NCI-H146 treated with DMSO at 0.1 percent for 48 hours (cell line): ENCODE data around the gene ART4.

ENCODE experiments used
- DNase-seq: peaks from one replicate; lab custom pipeline; 2025; ENCODE audit not compliant: unreplicated experiment; lab: John Stamatoyannopoulos, UW

ART4 gene, protein sequence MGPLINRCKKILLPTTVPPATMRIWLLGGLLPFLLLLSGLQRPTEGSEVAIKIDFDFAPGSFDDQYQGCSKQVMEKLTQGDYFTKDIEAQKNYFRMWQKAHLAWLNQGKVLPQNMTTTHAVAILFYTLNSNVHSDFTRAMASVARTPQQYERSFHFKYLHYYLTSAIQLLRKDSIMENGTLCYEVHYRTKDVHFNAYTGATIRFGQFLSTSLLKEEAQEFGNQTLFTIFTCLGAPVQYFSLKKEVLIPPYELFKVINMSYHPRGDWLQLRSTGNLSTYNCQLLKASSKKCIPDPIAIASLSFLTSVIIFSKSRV

GRCh38 chr12:14843425-14843887 lies at the start of gene ART4:
ART4 (minus strand) TSS chr12:14843526; CDS start chr12:14843113, 413 bp downstream.
- no peak for DNase-seq

DNA sequence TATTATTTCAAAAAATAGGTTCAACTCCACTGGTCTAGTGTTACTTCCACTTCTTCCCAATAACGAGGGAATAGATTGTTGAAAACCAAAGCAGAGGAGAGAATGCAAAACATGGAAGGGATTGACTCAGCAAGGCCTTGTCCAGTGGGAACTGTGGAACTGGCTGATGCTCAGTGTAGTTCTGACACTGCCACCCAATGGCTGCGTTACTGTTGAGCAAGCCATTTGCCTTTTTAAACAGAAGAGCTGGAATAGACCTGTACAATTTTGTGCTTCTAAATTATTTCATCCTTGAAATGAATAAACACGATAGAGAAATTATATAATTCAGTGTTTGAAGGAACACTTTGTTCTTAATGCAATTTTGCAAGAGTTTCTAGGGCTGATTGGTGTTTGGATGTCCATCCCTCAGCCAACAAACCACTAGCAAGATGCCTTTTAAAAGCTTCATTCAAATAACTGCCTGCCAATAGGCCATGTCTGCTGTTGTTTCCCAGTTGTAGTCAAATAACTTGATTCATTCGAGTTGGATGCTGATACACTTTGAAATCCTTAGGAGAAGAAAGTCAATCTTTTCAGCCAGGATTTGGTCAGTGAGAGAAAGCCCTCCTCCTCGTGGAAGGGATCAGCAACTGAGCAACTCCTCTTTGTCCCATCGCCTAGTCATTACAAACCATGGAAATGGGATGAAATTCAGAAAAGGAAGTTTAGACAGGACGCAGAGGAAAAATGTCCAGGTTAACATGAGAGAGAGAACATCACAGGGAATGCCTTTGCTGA lies 49.6 kb upstream of the ART4 start:
- DNase-seq = no peak

DNA sequence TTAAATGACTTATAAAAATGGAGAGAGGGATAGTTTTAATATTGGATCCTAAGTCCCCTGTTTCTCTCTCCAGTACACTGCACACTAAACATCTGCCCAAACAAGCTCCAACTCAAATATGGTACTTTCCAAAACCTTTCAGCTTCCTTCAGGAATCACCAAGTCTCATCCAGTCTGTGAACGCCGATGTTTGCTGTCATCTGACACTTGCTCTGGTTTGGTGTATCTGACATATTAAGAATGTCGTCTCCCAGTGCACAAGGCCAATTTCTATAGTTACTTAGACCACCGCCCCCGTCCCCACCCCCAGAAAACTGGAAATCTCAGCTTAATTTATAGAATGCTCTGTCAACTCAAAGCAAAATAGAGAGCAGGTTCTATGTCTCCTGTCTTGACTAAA lies 47.4 kb upstream of the ART4 start:
- DNase-seq = no peak

- no peak for DNase-seq
Measured at GRCh38 chr12:14886271-14886670, 42.9 kb upstream of the ART4 start.

GRCh38 chr12:14885718-14886221 lies 42.4 kb upstream of the ART4 start, which contains the start of gene MGP:
MGP (minus strand) TSS chr12:14885854; CDS start chr12:14885791, 63 bp downstream.
- DNase-seq = no peak

GRCh38 chr12:14884458-14884878 lies 41.1 kb upstream of the ART4 start:
- no peak for DNase-seq

DNA sequence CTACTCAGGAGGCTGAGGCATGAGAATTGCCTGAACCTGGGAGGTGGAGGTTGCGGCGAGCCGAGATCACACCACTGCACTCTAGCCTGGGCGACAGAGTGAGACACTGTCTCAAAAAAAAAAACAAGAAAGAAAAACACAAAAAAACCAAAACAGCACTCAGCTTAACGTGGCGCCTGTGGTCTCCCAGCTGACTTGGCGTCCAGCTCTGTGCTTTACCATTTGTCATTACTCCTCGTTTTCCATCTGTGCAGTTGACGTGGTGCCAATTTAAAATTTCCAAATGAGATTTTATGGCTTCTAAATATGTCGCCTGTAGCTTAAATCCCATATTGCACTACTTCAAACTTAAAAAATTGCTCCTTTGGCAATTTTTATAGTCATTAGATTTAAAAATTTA lies 40.4 kb upstream of the ART4 start:
- DNase-seq = no peak

DNA sequence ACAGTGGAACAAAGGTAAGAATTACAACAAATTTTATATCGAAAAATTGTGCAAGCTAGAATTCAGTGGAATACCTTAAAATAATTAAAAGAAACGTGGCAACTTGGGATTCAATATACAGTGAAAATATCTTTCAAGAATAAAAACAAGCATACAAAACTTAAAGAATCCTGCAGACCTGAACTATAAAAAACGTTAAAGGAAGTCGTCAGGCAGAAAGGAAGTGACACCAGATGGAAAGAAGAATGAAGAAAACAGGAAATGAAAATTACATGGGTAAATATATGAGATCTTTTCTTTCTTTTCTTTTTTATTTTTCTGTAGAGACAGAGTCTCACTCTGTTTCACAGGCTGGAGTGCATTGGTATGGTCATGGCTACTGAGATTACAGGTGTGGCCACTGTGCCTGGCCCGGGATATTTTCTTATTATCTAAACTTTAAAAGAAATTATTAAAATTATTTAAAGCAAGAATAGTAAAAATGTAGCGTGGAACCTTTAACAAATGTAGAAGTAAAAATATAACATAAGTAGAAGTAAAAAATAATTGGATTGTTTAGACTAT lies 37.6 kb upstream of the ART4 start:
- no peak for DNase-seq

GRCh38 chr12:14879222-14879933 lies 36.1 kb upstream of the ART4 start:
- DNase-seq = no peak

- DNase-seq = no peak
Measured at GRCh38 chr12:14878488-14878887, 35.2 kb upstream of the ART4 start.

GRCh38 chr12:14876833-14877232 lies 33.5 kb upstream of the ART4 start:
- no peak for DNase-seq

DNA sequence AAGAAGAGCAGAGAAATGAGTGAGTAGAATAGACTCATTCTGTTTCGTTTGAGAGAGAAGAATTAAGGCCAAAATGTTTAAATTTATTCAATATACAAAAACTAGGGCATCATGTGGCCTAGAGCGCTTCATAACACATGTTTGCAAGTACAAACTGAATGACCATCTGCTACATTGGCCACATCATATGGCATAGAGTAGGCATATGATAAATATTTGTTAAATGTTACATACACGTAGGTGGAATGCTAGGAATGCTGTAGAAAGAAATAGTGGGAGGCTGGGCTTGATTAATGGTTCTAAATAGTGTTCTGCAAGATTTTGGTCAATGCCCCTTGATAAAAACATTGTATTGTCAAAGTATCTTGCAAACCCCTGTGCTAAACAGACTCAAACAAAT lies 31.6 kb upstream of the ART4 start:
- no peak for DNase-seq

DNA sequence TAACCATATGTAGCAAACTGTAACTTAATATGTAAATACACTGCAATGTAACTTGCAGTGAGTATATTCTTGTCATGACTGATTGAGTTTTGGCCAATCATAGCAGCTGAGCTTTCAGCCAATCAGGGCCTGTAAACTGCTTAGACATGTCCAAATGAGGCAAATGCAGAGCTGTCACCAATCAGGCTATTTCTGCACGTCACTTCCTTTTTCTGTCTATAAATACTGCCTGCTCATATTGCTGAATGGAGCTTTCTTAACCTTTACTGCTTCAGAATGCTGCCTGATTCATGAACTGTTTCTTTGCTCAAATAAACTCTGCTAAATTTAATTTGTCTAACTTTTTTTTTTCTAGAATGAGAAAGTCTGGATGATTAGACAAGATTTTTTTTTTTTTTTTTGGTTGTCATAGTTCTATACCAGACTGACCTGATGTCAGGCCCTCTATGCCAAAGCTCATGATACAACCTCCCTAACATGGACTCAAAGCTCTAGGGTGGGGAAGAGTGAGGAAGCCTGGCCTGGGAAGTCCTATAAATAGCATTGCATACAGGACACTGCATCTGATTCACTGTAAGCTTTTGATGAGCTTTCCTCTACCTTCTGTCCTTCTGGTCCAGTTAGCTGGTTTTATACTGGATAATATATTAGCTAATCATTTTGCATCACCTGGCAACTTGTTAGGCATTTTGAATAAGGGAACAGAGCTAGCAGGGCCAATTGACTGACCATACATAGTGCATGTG lies 30.3 kb upstream of the ART4 start:
- no peak for DNase-seq

DNA sequence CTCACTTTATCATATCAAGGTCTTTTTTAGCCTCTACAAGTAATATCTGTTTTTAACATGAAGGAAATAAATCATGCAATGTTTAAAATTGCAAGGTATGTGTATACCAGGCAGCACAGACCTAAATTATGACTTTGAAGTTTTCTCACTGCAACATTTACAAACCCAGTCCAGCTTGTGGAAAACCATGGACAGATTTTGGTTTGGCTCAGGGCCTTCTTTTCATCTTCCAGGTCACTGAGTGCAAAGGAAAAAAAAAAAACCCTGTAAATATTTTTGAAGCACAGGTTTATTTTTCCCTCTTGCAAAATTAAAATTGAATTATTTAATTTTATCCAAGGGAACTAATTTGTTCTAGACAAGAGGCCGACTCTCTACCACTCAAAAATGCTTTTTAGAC lies 28.6 kb upstream of the ART4 start:
- DNase-seq = no peak

GRCh38 chr12:14871247-14871646 lies 27.9 kb upstream of the ART4 start:
- DNase-seq = no peak

- DNase-seq = no peak
Measured at GRCh38 chr12:14868916-14869506, 25.7 kb upstream of the ART4 start.

DNA sequence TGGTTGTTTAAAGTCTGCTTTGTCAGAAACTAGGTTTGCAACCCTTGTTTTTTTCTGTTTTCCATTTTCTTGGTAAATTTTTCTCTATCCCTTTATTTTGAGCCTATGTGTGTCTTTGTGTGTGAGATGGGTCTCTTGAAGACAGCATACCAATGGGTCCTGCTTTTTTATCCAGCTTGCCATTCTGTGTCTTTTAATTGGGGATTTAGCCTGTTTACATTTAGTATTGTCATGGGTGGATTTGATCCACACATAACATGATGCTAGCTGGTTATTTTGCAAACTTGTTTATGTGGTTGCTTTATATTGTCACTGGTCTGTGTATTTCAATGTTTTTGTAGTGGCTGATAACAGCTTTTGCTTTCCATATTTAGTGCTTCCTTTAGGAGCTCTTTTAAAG lies 17.2 kb upstream of the ART4 start:
- no peak for DNase-seq

- no peak for DNase-seq
Measured at GRCh38 chr12:14858513-14858912, 15.2 kb upstream of the ART4 start.

DNA sequence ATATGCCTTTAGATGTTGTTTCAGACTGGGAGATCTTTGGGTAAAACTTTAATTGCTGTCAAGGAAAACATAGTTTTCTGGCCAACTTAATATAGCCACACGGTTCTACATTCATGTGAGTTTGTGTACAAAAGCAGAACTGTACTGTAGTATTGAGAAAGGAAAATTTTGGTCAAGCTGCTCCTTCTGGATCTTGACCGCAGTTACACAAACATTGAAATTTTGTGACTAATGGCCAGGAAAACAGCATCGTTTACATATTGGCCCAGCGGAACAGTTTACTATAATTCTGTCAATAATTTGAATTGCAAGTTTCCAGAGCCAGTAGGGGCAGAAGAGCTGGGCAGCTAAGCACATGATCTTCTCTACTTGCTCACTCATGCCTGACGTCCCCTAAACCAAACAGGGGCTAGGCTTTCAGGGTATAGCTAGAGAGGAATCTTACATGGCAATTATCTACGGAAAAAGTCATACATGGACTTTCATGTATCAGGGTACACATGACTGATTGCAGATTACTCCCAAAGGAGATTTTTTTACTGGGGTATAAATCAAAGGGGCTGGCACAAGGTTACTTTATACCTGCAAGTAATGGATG lies 11.4 kb upstream of the ART4 start:
- no peak for DNase-seq

- DNase-seq = no peak
Measured at GRCh38 chr12:14853961-14854360, 10.6 kb upstream of the ART4 start.
